SK-N-SH treated with all-trans-retinoic acid at 6 μM for 48 hours (cell line): ENCODE data around the gene CHST9.

Source experiments
- ATAC-seq: fragments of 200-7000 bp; cut with Tn5 transposase; 3 replicates; pipeline ENCODE4 v1.9.1; 2020; ENCODE audit warnings: mild to moderate bottlenecking, moderate library complexity
- ARNTL ChIP-seq: fragments of 450-650 bp; formaldehyde crosslinking; IDR thresholded peaks from 2 replicates; pipeline ENCODE4 v1.5.0; 2020; ENCODE audit warnings: low read depth, mild to moderate bottlenecking, moderate library complexity, borderline replicate concordance
- BACH2 ChIP-seq: fragments of 250-450 bp; sonication (Bioruptor Pico); IDR thresholded peaks from 2 replicates; pipeline ENCODE4 v1.9.0; 2021; ENCODE audit warnings: mild to moderate bottlenecking, borderline replicate concordance
- CREB5 ChIP-seq: fragments of 250-450 bp; sonication (Bioruptor Pico); IDR thresholded peaks from 2 replicates; pipeline ENCODE4 v1.5.1; 2020; ENCODE audit warnings: low read depth, mild to moderate bottlenecking, moderate library complexity
- CSDC2 ChIP-seq: fragments of 250-450 bp; sonication (Bioruptor Pico); IDR thresholded peaks from 2 replicates; pipeline ENCODE4 v1.5.0; 2020; ENCODE audit warnings: mild to moderate bottlenecking, moderate library complexity
- CSRNP3 ChIP-seq: fragments of 250-450 bp; sonication (Bioruptor Pico); IDR thresholded peaks from 2 replicates; pipeline ENCODE4 v1.5.1; 2021; ENCODE audit warnings: mild to moderate bottlenecking, moderate library complexity
- ESRRG ChIP-seq: fragments of 250-450 bp; sonication (Bioruptor Pico); IDR thresholded peaks from 2 replicates; pipeline ENCODE4 v1.6.1; 2021; ENCODE audit warnings: mild to moderate bottlenecking
- GLIS3 ChIP-seq: fragments of 250-450 bp; sonication (Bioruptor Pico); IDR thresholded peaks from 2 replicates; pipeline ENCODE4 v1.5.0; 2020; ENCODE audit warnings: mild to moderate bottlenecking, moderate library complexity
- ISL1 ChIP-seq: fragments of 250-450 bp; sonication (Bioruptor Pico); IDR thresholded peaks from 2 replicates; pipeline ENCODE4 v2.1.2; 2022; ENCODE audit warnings: mild to moderate bottlenecking, moderate library complexity
- OSR1 ChIP-seq: fragments of 250-450 bp; sonication (Bioruptor Pico); IDR thresholded peaks from 2 replicates; pipeline ENCODE4 v1.8.0; 2022; ENCODE audit warnings: moderate library complexity, mild to moderate bottlenecking, inconsistent platforms
- POU6F1 ChIP-seq: fragments of 250-450 bp; sonication (Bioruptor Pico); IDR thresholded peaks from 2 replicates; pipeline ENCODE4 v1.8.0; 2021; ENCODE audit warnings: low read depth, mild to moderate bottlenecking, moderate library complexity, borderline replicate concordance
- PPARA ChIP-seq: fragments of 250-450 bp; sonication (Bioruptor Pico); IDR thresholded peaks from 2 replicates; pipeline ENCODE4 v1.5.0; 2020; ENCODE audit warnings: mild to moderate bottlenecking, borderline replicate concordance
- RARB ChIP-seq: fragments of 250-450 bp; sonication (Bioruptor Pico); IDR thresholded peaks from 2 replicates; pipeline ENCODE4 v1.8.0; 2021; ENCODE audit warnings: mild to moderate bottlenecking, moderate library complexity
- TCF4 ChIP-seq: fragments of 250-450 bp; sonication (Bioruptor Pico); IDR thresholded peaks from 2 replicates; pipeline ENCODE4 v1.8.0; 2021; ENCODE audit warnings: mild to moderate bottlenecking, moderate library complexity, borderline replicate concordance
- TOX ChIP-seq: fragments of 250-450 bp; sonication (Bioruptor Pico); IDR thresholded peaks from 2 replicates; pipeline ENCODE4 v1.8.0; 2021; ENCODE audit warnings: mild to moderate bottlenecking, moderate library complexity, borderline replicate concordance
- TSHZ2 ChIP-seq: fragments of 250-450 bp; sonication (Bioruptor Pico); IDR thresholded peaks from 2 replicates; pipeline ENCODE4 v1.5.0; 2020; ENCODE audit warnings: mild to moderate bottlenecking, moderate library complexity
- ZC3H10 ChIP-seq: fragments of 250-450 bp; sonication (Bioruptor Pico); IDR thresholded peaks from 2 replicates; pipeline ENCODE4 v1.5.1; 2021; ENCODE audit warnings: mild to moderate bottlenecking, moderate library complexity
- ZFP3 ChIP-seq: fragments of 250-450 bp; sonication (Bioruptor Pico); IDR thresholded peaks from 2 replicates; pipeline ENCODE4 v1.5.0; 2020; ENCODE audit warnings: mild to moderate bottlenecking, moderate library complexity
- ZNF565 ChIP-seq: fragments of 450-650 bp; formaldehyde crosslinking; conservative IDR thresholded peaks from 2 replicates; pipeline ENCODE4 v1.5.0; 2020; ENCODE audit warnings: low read depth, mild to moderate bottlenecking, moderate library complexity
- ZNF8 ChIP-seq: fragments of 450-650 bp; formaldehyde crosslinking; IDR thresholded peaks from 2 replicates; pipeline ENCODE4 v1.5.0; 2020; ENCODE audit warnings: mild to moderate bottlenecking, moderate library complexity

CHST9 gene

GRCh38 chr18:26902291-26902690 is 282.8 kb downstream of the CHST9 start (continued):
- TF ChIP-seq TSHZ2 (CRISPR knock-in tag), result no peak
- TF ChIP-seq TOX (CRISPR knock-in tag), result no peak
- TF ChIP-seq ZFP3 (CRISPR knock-in tag), result no peak

GRCh38 chr18:26901020-26901419 is 284.1 kb downstream of the CHST9 start:
- no peak for ATAC-seq
- TF ChIP-seq TOX (CRISPR knock-in tag) (no peak), ISL1 (CRISPR knock-in tag) (no peak), ZNF565 (CRISPR knock-in tag) (no peak), PPARA (no peak), CREB5 (CRISPR knock-in tag) (no peak), POU6F1 (CRISPR knock-in tag) (no peak), OSR1 (CRISPR knock-in tag) (no peak), CSDC2 (no peak), ARNTL (no peak), RARB (no peak), ZFP3 (CRISPR knock-in tag) (no peak), ESRRG (no peak), ZNF8 (no peak), ZC3H10 (no peak)

GRCh38 chr18:26894426-26894825 is 290.7 kb downstream of the CHST9 start:
- no peak for ATAC-seq
- no peak for TF ChIP-seq CSRNP3
- TF ChIP-seq ZC3H10, result no peak
- no peak for TF ChIP-seq OSR1 (CRISPR knock-in tag)
- TF ChIP-seq TOX (CRISPR knock-in tag), result no peak
- no peak for TF ChIP-seq ZFP3 (CRISPR knock-in tag)
- TF ChIP-seq POU6F1 (CRISPR knock-in tag), result no peak
- TF ChIP-seq ZNF565 (CRISPR knock-in tag), result no peak
- TF ChIP-seq CREB5 (CRISPR knock-in tag), result no peak
- TF ChIP-seq ESRRG, result no peak
- no peak for TF ChIP-seq TCF4 (CRISPR knock-in tag)
- TF ChIP-seq BACH2 (CRISPR knock-in tag), result no peak
- TF ChIP-seq GLIS3 (CRISPR knock-in tag), result no peak
- no peak for TF ChIP-seq RARB
- TF ChIP-seq ZNF8, result no peak
- TF ChIP-seq, all 23 proteins: peak for 0
